Retinal pigment epithelial cell (primary cell): Measurements from ENCODE around the gene NCAN.
A peak's percentile ranks its signal among the peaks of the same experiment; 100 is the strongest.

ENCODE experiments used
- DNase-seq: peaks from one replicate; pipeline ENCODE4 v3.0.0-alpha.2; 2010; ENCODE audit warnings: low read depth
- H3K4me3 ChIP-seq: 2 replicates; pipeline ENCODE4 v1.5.1; 2011; ENCODE audit warnings: mild to moderate bottlenecking, low read length, control low read depth, moderate library complexity
- CTCF ChIP-seq: conservative IDR thresholded peaks from 2 replicates; pipeline ENCODE4 v1.5.1; 2011; ENCODE audit warnings: low read depth, low read length, control low read depth, inconsistent platforms

Gene NCAN

DNA sequence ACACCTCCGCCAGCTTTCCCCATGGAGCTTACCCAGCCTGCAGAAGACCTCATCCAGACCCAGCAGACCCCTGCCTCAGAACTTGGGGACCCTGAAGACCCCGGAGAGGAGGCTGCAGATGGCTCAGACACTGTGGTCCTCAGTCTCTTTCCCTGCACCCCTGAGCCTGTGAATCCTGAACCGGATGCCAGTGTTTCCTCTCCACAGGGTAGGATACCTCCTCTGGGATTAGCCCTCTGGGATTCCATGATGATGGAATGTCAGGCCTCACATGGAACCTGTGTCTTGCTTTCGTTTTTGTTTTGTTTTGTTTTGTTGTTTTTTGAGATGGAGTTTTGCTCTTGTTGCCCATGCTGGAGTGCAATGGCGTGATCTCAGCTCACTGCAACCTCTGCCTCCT is 17.8 kb upstream of the NCAN start:
- H3K4me3 ChIP-seq = no peak overlapping the region
- TF ChIP-seq CTCF = no peak
- DNase-seq = no peak

GRCh38 chr19:19201697-19202630 is 9.8 kb upstream of the NCAN start:
- TF ChIP-seq CTCF = no peak
- DNase-seq = no peak
- H3K4me3 ChIP-seq = peak overlapping the region; percentile 74

GRCh38 chr19:19202707-19203011 is 9.1 kb upstream of the NCAN start:
- H3K4me3 ChIP-seq = peak overlapping the region; percentile 74
- no peak for TF ChIP-seq CTCF
- no peak for DNase-seq

- no peak for TF ChIP-seq CTCF
- H3K4me3 ChIP-seq = peak within 1 kb of the TSS; percentile 74
- no peak for DNase-seq
These were observed 8.5 kb upstream of the NCAN start, which contains the start of gene NR2C2AP for GRCh38 chr19:19203012-19203856. NR2C2AP (minus strand) TSS chr19:19203414; CDS start chr19:19203060, 354 bp downstream.

- no peak for DNase-seq
- TF ChIP-seq CTCF = no peak
- H3K4me3 ChIP-seq = no peak overlapping the region
These were observed 7.6 kb upstream of the NCAN start for GRCh38 chr19:19204181-19204580.

- no peak for DNase-seq
- H3K4me3 ChIP-seq = no peak overlapping the region
- TF ChIP-seq CTCF = no peak
These were observed 6.0 kb upstream of the NCAN start for GRCh38 chr19:19205416-19206410.
